ENCODE data around the gene NINL. TPM values are rescaled to one million over a fixed set of nuclear protein-coding genes. Genes with fewer than 3 reads are reported as not detected.
"Not testable (repeated sequence)": the region's sequence is repeated elsewhere in the genome, so short reads cannot be mapped to it uniquely, and the experiment has no call there.

The NINL gene
- total RNA-seq, 2 experiments from 2014 or later = 2.5 to 2.8 TPM

DNA sequence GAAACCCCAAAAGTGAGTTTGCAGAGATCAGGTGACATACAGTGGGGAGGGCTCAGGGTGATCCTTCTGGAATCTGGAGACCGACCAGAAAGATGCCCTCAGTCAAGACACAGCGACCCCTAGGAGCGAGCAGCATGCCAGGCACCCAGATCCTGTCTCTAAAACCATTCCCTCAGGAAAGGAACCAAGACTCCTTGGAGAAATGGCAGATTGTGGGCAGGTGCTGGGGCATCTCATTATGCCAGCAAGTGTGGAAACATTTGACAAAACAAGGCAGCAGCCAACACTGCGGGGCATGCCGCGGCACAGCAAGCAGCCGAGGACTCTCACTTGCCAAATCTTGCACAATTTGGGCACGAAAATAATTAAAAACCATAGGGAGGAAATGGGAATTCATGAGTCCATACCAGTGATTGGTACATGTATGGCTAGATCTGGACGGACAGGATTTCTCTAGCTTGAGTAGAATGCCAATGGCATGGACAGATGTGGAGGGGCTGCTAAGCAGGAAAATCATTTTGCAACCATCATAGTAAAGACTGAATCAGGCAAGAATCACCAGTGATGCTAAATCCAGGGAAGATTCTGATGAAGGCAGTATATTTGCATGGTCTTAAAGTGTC, 101.0 kb downstream of the NINL start:
- H3K4me1 Mint-ChIP-seq = peaks cover 21% of the 10 kb centered on the region
- no peaks in the 10 kb centered on the region for H3K9me3 Mint-ChIP-seq
- DNase-seq = no peak
- no peak overlapping the region for H3K4me3 Mint-ChIP-seq
- H3K27ac Mint-ChIP-seq = no peak overlapping the region
- H3K27me3 Mint-ChIP-seq = no peaks in the 10 kb centered on the region
- no peaks in the 10 kb centered on the region for H3K36me3 Mint-ChIP-seq (ENCODE audit: low read depth)
- ChIA-PET POLR2A (no interaction called here), CTCF (no interaction called here)

GRCh38 chr20:25483431-25484132, 101.7 kb downstream of the NINL start:
- ChIA-PET CTCF (no interaction called here), POLR2A (no interaction called here)
- peaks cover 21% of the 10 kb centered on the region for H3K4me1 Mint-ChIP-seq
- H3K4me3 Mint-ChIP-seq = no peak overlapping the region
- no peaks in the 10 kb centered on the region for H3K27me3 Mint-ChIP-seq
- no peaks in the 10 kb centered on the region for H3K36me3 Mint-ChIP-seq (ENCODE audit: low read depth)
- no peak for DNase-seq
- H3K27ac Mint-ChIP-seq = no peak overlapping the region
- H3K9me3 Mint-ChIP-seq = no peaks in the 10 kb centered on the region

DNA sequence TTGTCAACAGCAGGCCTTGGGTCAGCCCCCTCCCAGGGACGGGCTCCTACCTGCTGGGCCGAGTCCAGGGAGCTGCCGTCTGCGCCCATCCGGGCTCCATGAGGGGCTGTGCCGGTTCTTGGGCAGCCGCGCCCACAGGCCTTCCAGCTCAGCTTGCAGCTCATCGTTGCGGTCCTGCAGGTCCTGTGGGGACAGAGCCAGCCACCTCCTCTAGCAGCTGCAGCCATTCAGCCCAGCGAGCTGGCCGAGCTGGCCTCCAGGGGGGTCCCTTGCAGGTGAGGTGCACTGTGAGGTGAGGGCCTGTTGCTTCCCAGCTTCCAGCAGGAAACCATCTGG, 103.4 kb downstream of the NINL start:
- ChIA-PET POLR2A (no interaction called here), CTCF (no interaction called here)
- DNase-seq = no peak
- no peaks in the 10 kb centered on the region for H3K27me3 Mint-ChIP-seq
- H3K9me3 Mint-ChIP-seq = no peaks in the 10 kb centered on the region
- H3K4me1 Mint-ChIP-seq = peaks cover 21% of the 10 kb centered on the region
- no peak overlapping the region for H3K4me3 Mint-ChIP-seq
- H3K36me3 Mint-ChIP-seq (ENCODE audit: low read depth) = no peaks in the 10 kb centered on the region
- H3K27ac Mint-ChIP-seq = no peak overlapping the region

GRCh38 chr20:25481235-25481917, 104.0 kb downstream of the NINL start:
- H3K36me3 Mint-ChIP-seq (ENCODE audit: low read depth) = no peaks in the 10 kb centered on the region
- peaks cover 18% of the 10 kb centered on the region for H3K4me1 Mint-ChIP-seq
- ChIA-PET CTCF (no interaction called here), POLR2A (no interaction called here)
- H3K4me3 Mint-ChIP-seq = no peak overlapping the region
- H3K27ac Mint-ChIP-seq = no peak overlapping the region
- no peaks in the 10 kb centered on the region for H3K27me3 Mint-ChIP-seq
- no peaks in the 10 kb centered on the region for H3K9me3 Mint-ChIP-seq
- no peak for DNase-seq

- H3K36me3 Mint-ChIP-seq (ENCODE audit: low read depth) = no peaks in the 10 kb centered on the region
- no peaks in the 10 kb centered on the region for H3K27me3 Mint-ChIP-seq
- no peak for DNase-seq
- H3K4me3 Mint-ChIP-seq = no peak overlapping the region
- ChIA-PET POLR2A (no interaction called here), CTCF (no interaction called here)
- no peak overlapping the region for H3K27ac Mint-ChIP-seq
- no peaks in the 10 kb centered on the region for H3K9me3 Mint-ChIP-seq
- peaks cover 14% of the 10 kb centered on the region for H3K4me1 Mint-ChIP-seq
Measured at GRCh38 chr20:25480797-25481196, 104.5 kb downstream of the NINL start.

DNA sequence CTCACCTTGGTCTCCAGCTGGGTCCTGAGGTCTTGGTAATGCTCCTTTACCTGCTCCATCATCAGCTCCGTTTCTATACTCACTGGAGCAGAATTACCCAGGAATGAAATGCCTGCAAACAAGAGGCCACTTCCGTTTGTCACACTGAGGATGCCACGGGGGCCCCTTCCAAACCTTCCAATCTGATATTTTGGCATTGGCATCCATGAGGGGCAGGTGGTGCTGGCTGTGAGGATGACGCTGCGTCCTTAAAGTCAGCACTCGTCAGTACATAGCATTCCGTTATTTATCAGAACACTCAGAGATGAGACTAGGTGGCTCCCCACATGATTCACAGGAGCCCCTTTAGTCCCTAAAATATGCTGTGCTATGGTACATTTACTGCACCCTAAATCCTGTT, 105.2 kb downstream of the NINL start:
- DNase-seq = no peak
- Mint-ChIP-seq H3K27me3 (no peaks in the 10 kb centered on the region), H3K9me3 (no peaks in the 10 kb centered on the region), H3K4me3 (no peak overlapping the region), H3K27ac (no peak overlapping the region), H3K36me3 (ENCODE audit: low read depth) (no peaks in the 10 kb centered on the region), H3K4me1 (peaks cover 9% of the 10 kb centered on the region)
- CTCF ChIA-PET = no interaction called here
- POLR2A ChIA-PET = no interaction called here

DNA sequence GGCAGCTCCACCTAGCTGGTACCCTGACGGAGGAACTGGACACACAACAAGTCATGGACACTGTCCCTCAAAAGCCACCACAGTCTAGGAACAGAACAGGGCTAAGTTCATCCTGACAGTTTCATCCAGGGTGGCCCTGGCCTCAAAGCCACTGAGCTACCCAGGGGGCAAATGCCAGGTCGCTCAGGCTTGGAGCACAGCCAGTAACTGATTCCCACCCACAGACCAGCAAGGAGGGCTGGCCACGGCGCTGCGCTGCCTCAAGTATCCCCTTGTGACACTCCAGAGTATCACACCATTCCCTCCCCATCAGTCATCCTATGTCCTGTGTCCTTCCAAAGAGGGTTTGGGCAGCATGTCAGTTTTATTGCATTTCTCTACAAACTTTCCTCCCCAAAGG, 105.7 kb downstream of the NINL start:
- no peak for DNase-seq
- no peak overlapping the region for H3K4me3 Mint-ChIP-seq
- H3K27ac Mint-ChIP-seq = no peak overlapping the region
- ChIA-PET POLR2A (no interaction called here), CTCF (no interaction called here)
- no peaks in the 10 kb centered on the region for H3K36me3 Mint-ChIP-seq (ENCODE audit: low read depth)
- H3K4me1 Mint-ChIP-seq = peaks cover 4% of the 10 kb centered on the region
- H3K27me3 Mint-ChIP-seq = no peaks in the 10 kb centered on the region
- no peaks in the 10 kb centered on the region for H3K9me3 Mint-ChIP-seq

DNA sequence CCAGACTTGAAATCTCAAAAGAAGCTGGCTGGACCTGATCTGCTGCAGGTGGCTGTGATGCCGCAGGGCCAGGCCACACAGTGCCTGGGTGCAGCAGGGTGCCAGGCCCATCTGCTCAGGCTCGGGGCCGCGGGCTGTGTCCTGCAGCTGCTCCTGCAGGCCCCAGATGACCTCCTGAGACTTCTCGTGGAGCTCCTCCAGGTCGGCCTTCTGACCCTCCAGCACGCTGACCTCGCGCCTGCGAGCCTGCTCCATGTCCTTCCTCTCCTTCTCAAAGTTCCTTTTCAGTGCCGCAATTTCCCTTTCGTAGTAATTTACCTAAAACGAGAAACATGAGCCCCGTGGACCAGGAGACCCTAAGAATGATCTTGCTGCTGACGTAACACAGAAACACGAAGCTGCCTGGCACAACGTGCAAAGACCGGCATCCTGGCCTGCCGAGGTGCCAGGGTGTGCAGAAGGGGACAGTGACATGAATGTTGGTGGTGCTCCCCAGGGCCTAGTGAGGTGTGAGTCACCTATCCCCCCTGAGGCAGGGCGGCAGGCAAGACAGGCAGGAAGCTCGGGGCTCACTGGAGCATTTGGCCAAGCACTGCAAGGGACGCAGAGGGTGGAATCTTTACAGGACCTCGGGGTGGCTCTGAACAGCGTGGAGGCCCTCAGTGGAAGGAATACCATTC, 106.3 kb downstream of the NINL start:
- Mint-ChIP-seq H3K9me3 (no peaks in the 10 kb centered on the region), H3K4me3 (no peak overlapping the region), H3K4me1 (no peaks in the 10 kb centered on the region), H3K27ac (no peak overlapping the region), H3K27me3 (no peaks in the 10 kb centered on the region), H3K36me3 (ENCODE audit: low read depth) (no peaks in the 10 kb centered on the region)
- CTCF ChIA-PET = interaction anchor here (0.8 kb wide), 1 partner anchor 284 kb away, joined by 3 read pairs; no protein-coding TSS in a partner anchor
- POLR2A ChIA-PET = no interaction called here
- no peak for DNase-seq

GRCh38 chr20:25477014-25477882, 108.1 kb downstream of the NINL start:
- ChIA-PET CTCF (no interaction called here), POLR2A (interaction anchor here (0.6 kb wide), 1 partner anchor 50 kb away, joined by 3 read pairs; no protein-coding TSS in a partner anchor)
- Mint-ChIP-seq H3K36me3 (ENCODE audit: low read depth) (no peaks in the 10 kb centered on the region), H3K4me1 (no peaks in the 10 kb centered on the region), H3K27me3 (no peaks in the 10 kb centered on the region), H3K4me3 (no peak overlapping the region), H3K9me3 (no peaks in the 10 kb centered on the region), H3K27ac (no peak overlapping the region)
- DNase-seq = no peak

DNA sequence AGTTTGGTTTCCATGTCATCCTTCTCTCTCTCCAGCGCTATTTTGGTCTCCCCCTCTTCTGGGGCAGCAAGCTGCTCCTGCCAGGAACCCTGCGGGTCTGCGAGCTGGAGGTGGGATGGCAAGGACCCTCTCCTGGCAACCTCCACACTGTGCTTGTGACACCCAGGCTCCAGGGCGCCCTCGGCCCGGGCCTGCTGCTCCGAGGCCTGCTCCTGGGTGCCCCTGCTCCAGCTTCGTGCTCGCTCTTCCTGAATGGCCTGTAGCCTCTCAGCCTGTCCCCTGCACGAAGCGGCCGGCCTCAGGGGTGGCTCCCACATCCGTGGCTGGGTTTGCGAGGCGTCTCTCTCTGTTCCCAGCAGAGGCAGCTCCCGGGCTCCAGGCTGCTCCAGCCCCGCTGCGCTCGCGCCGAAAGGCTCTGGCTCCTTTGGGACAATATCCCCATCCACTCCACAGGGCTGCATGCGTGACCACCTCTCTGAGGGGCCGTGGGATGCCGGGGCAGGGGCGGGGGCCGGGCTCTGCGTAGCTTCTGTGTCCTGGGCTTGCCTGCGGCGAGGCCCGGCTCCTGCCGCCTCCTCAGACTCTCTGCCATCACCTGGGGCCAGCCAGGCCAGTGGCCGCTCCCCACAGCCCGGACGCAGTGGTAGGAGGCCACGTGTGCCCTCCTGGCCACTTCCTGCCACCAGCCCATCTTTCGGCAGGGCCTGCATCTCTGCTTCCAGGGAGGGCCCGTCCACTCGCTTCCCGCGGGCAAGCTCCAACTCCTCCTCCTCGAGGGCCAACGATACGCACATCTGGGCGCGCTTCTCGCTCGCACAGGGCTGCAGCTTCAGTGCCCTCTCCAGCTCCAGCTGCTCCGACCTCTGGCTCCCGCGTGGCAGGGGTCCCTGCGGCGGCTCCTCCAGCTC, 109.0 kb downstream of the NINL start:
- Mint-ChIP-seq H3K27me3 (no peaks in the 10 kb centered on the region), H3K4me1 (no peaks in the 10 kb centered on the region), H3K27ac (no peak overlapping the region), H3K4me3 (no peak overlapping the region), H3K36me3 (ENCODE audit: low read depth) (no peaks in the 10 kb centered on the region), H3K9me3 (no peaks in the 10 kb centered on the region)
- POLR2A ChIA-PET = interaction anchor here (0.6 kb wide), 1 partner anchor 49 kb away, joined by 3 read pairs; no protein-coding TSS in a partner anchor
- DNase-seq = no peak
- CTCF ChIA-PET = no interaction called here

GRCh38 chr20:25473297-25473696, 112.0 kb downstream of the NINL start:
- not testable (repeated sequence) for H3K27me3 Mint-ChIP-seq

GRCh38 chr20:25471020-25471419, 114.3 kb downstream of the NINL start:
- H3K9me3 Mint-ChIP-seq = no peaks in the 10 kb centered on the region
- ChIA-PET POLR2A (no interaction called here), CTCF (interaction anchor here (1.1 kb wide), 1 partner anchor 32 kb away, joined by 4 read pairs; no protein-coding TSS in a partner anchor)
- no peak overlapping the region for H3K4me3 Mint-ChIP-seq
- H3K27me3 Mint-ChIP-seq = no peaks in the 10 kb centered on the region
- no peak for DNase-seq
- no peak overlapping the region for H3K27ac Mint-ChIP-seq
- H3K4me1 Mint-ChIP-seq = no peaks in the 10 kb centered on the region
- H3K36me3 Mint-ChIP-seq (ENCODE audit: low read depth) = no peaks in the 10 kb centered on the region

More at GRCh38 chr20:25473297-25473696, 112.0 kb downstream of the NINL start:
- DNase-seq; H3K4me3 Mint-ChIP-seq; POLR2A ChIA-PET; H3K27ac Mint-ChIP-seq; H3K4me1 Mint-ChIP-seq; H3K9me3 Mint-ChIP-seq; CTCF ChIA-PET; H3K36me3 Mint-ChIP-seq (ENCODE audit: low read depth): not testable (repeated sequence)

Measured in activated CD4-positive, alpha-beta memory T cell treated with anti-CD3 and anti-CD28 coated beads, Interleukin-2, amount 10 ng/mL, durations not matched to agents 7 days and 5 days (primary cell).